OCI-LY1 (cell line): ENCODE results near the gene PRMT7.

Source experiments
- H2AFZ ChIP-seq: fragments of 200-600 bp; sonication (generic), shearing (Covaris generic); 2 replicates; pipeline ENCODE4 v1.6.0; 2014; ENCODE audit warnings: antibody characterized with exemption, mild to moderate bottlenecking, low read length
- H3F3A ChIP-seq: fragments of 200-600 bp; sonication (generic), shearing (Covaris generic); 2 replicates; pipeline ENCODE4 v1.6.0; 2014; ENCODE audit warnings: mild to moderate bottlenecking, antibody characterized with exemption, low read length, moderate library complexity; ENCODE audit not compliant: insufficient read depth
- H3K27ac ChIP-seq: fragments of 200-600 bp; sonication (generic); 2 replicates; pipeline ENCODE4 v1.5.1; 2014; ENCODE audit warnings: low read length, mixed run types, mild to moderate bottlenecking, low read depth; ENCODE audit not compliant: poor library complexity, severe bottlenecking
- H3K27me3 ChIP-seq: fragments of 200-600 bp; sonication (generic); 2 replicates; pipeline ENCODE4 v1.6.0; 2014; ENCODE audit warnings: antibody characterized with exemption, mild to moderate bottlenecking, low read length, moderate library complexity; ENCODE audit not compliant: insufficient read depth
- H3K36me3 ChIP-seq: fragments of 200-600 bp; sonication (generic); 2 replicates; pipeline ENCODE4 v1.6.1; 2014; ENCODE audit warnings: mild to moderate bottlenecking, antibody characterized with exemption, low read length, moderate library complexity, mixed read lengths; ENCODE audit not compliant: insufficient read depth
- H3K4me1 ChIP-seq: fragments of 200-600 bp; sonication (generic); 2 replicates; pipeline ENCODE4 v1.5.1; 2014; ENCODE audit warnings: mild to moderate bottlenecking, low read length, moderate library complexity; ENCODE audit not compliant: insufficient read depth, severe bottlenecking
- H3K4me2 ChIP-seq: fragments of 200-600 bp; sonication (generic), shearing (Covaris generic); 2 replicates; pipeline ENCODE4 v1.6.1; 2014; ENCODE audit warnings: low read length
- H3K4me3 ChIP-seq: fragments of 200-600 bp; sonication (generic); 2 replicates; pipeline ENCODE4 v1.5.1; 2014; ENCODE audit warnings: low read length, low read depth, mild to moderate bottlenecking, mixed read lengths; ENCODE audit not compliant: poor library complexity, severe bottlenecking
- H3K79me2 ChIP-seq: fragments of 200-600 bp; shearing (Covaris generic); 2 replicates; pipeline ENCODE4 v1.6.1; 2016; ENCODE audit warnings: mixed run types, low read length, mixed read lengths; ENCODE audit not compliant: insufficient read depth
- H3K9ac ChIP-seq: fragments of 200-600 bp; sonication (generic), shearing (Covaris generic); 2 replicates; pipeline ENCODE4 v1.6.1; 2014; ENCODE audit warnings: mild to moderate bottlenecking, low read length, mixed read lengths
- H3K9me2 ChIP-seq: fragments of 200-600 bp; sonication (generic), shearing (Covaris generic); 2 replicates; pipeline ENCODE4 v1.6.1; 2014; ENCODE audit warnings: low read depth, mild to moderate bottlenecking, low read length, mixed read lengths
- H3K9me3 ChIP-seq: fragments of 200-600 bp; shearing (Covaris generic); 2 replicates; pipeline ENCODE4 v1.6.1; 2014; ENCODE audit warnings: low read length, mixed read lengths
- H4K20me1 ChIP-seq: fragments of 200-600 bp; sonication (generic), shearing (Covaris generic); 2 replicates; pipeline ENCODE4 v1.6.0; 2016; ENCODE audit warnings: mild to moderate bottlenecking, low read length; ENCODE audit not compliant: insufficient read depth
- EZH2 ChIP-seq: fragments of 200-600 bp; sonication (generic), shearing (Covaris generic); IDR thresholded peaks from 2 replicates; pipeline ENCODE4 v1.8.0; 2017; ENCODE audit warnings: borderline replicate concordance, mixed run types, mild to moderate bottlenecking, antibody characterized with exemption, low read length, moderate library complexity, mixed read lengths
- TF ChIP-seq, protein P1 (sequence below): fragments of 200-600 bp; sonication (generic), shearing (Covaris generic); IDR thresholded peaks from 2 replicates; pipeline ENCODE4 v1.5.1; 2017; ENCODE audit warnings: mild to moderate bottlenecking, antibody characterized with exemption, low read length, moderate library complexity, mixed read lengths

PRMT7 gene

DNA sequence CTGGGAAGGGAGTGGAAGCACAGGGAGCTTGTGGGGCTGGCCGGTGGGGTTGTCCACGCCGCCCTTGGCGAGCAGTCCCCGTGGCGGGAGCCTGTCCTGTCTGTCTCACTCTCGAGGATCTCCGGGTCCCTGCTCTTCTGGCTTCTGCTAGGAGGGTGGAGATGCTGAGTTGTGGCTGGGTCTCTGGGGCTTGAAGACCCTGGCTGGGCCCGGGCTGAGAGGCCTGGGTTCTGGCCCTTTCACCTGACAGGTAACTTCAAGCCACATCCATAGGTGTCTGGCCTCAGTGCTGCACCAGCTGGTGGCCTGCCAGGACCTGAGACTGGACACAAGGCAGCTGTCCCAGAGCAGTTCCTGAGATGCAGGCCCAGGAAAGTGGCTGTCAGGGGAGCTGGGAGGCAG is 46.7 kb downstream of the PRMT7 start:
- Histone ChIP-seq H3K36me3 (peaks cover 76% of the 10 kb centered on the region), H3K4me2 (no peak overlapping the region), H3K79me2 (no peaks in the 10 kb centered on the region), H3K27me3 (no peaks in the 10 kb centered on the region), H3F3A (no peaks in the 10 kb centered on the region), H3K4me1 (no peaks in the 10 kb centered on the region), H3K4me3 (no peak overlapping the region), H3K9me3 (no peaks in the 10 kb centered on the region), H3K9ac (no peak overlapping the region), H4K20me1 (no peaks in the 10 kb centered on the region), H3K9me2 (no peaks in the 10 kb centered on the region), H3K27ac (no peak overlapping the region), H2AFZ (no peak overlapping the region)
- TF ChIP-seq, protein P1, sequence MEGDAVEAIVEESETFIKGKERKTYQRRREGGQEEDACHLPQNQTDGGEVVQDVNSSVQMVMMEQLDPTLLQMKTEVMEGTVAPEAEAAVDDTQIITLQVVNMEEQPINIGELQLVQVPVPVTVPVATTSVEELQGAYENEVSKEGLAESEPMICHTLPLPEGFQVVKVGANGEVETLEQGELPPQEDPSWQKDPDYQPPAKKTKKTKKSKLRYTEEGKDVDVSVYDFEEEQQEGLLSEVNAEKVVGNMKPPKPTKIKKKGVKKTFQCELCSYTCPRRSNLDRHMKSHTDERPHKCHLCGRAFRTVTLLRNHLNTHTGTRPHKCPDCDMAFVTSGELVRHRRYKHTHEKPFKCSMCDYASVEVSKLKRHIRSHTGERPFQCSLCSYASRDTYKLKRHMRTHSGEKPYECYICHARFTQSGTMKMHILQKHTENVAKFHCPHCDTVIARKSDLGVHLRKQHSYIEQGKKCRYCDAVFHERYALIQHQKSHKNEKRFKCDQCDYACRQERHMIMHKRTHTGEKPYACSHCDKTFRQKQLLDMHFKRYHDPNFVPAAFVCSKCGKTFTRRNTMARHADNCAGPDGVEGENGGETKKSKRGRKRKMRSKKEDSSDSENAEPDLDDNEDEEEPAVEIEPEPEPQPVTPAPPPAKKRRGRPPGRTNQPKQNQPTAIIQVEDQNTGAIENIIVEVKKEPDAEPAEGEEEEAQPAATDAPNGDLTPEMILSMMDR: no peak
- TF ChIP-seq EZH2: no peak

DNA sequence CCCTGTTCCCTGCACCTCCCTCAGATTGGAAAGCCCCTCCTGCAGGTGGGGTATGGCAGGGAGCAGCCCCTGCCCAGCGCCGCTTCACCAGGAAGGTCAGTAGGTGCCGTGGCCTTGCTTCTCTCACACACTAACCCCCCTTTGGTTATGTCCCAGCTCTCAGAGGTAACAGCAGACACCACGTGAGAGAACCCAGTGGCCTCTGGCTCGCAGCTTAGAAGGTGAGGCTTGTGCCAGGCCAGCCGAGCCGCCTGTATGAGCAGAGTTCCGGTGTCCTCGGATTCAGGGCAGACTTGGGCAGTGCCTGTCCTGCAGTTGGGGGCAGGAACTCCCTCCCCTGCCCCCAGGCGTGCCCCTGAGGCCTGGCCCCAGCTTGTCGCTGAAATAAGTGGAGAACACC is 47.1 kb downstream of the PRMT7 start:
- no peak overlapping the region for H3K4me3 ChIP-seq
- H3K9me3 ChIP-seq: no peaks in the 10 kb centered on the region
- H3K4me1 ChIP-seq: no peaks in the 10 kb centered on the region
- no peaks in the 10 kb centered on the region for H4K20me1 ChIP-seq
- no peak overlapping the region for H3K27ac ChIP-seq
- no peak overlapping the region for H3K4me2 ChIP-seq
- H3F3A ChIP-seq: no peaks in the 10 kb centered on the region
- H3K27me3 ChIP-seq: no peaks in the 10 kb centered on the region
- H3K9me2 ChIP-seq: no peaks in the 10 kb centered on the region
- no peak overlapping the region for H3K9ac ChIP-seq
- H2AFZ ChIP-seq: no peak overlapping the region
- no peak for TF ChIP-seq EZH2
- TF ChIP-seq, protein P1: no peak
- no peaks in the 10 kb centered on the region for H3K79me2 ChIP-seq
- H3K36me3 ChIP-seq: peaks cover 72% of the 10 kb centered on the region

DNA sequence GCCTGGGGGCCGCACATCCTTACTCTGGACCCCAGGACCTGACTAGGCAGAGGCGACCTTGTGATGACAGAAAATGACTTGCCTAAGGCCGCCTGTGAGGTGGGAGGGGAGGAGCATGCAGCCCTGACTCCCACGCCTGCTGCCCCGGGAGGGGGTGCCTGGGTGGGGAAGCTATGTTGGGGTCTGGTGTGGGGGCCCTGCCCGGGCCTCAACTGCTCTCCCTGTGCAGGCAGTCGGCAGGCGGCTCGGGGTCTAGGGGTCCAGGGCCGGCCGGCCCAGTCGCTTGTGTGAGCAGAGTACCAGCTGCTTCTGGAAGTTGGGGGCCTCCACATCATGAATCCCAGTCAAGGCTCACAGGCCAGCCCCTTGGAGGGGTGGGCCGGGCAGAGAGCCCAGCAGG is 48.1 kb downstream of the PRMT7 start:
- no peaks in the 10 kb centered on the region; the same call in 1 of the 2 replicates for H3K27me3 ChIP-seq
- no peak overlapping the region for H3K4me2 ChIP-seq
- no peaks in the 10 kb centered on the region for H3K4me1 ChIP-seq
- no peaks in the 10 kb centered on the region for H3K79me2 ChIP-seq
- no peaks in the 10 kb centered on the region for H4K20me1 ChIP-seq
- H3F3A ChIP-seq: no peaks in the 10 kb centered on the region
- H3K4me3 ChIP-seq: no peak overlapping the region
- H3K9ac ChIP-seq: no peak overlapping the region
- H2AFZ ChIP-seq: no peak overlapping the region
- no peaks in the 10 kb centered on the region for H3K9me3 ChIP-seq
- TF ChIP-seq, protein P1: no peak
- TF ChIP-seq EZH2: no peak
- peaks cover 62% of the 10 kb centered on the region for H3K36me3 ChIP-seq
- H3K9me2 ChIP-seq: no peaks in the 10 kb centered on the region
- no peak overlapping the region for H3K27ac ChIP-seq
